Fibroblast of villous mesenchyme (primary cell): Measurements from ENCODE around the gene MATCAP1. TPM values are rescaled to one million over a fixed set of nuclear protein-coding genes. Genes with fewer than 3 reads are reported as not detected.

ENCODE experiments used
- DNase-seq: peaks from one replicate; pipeline ENCODE4 v3.0.0-alpha.2; 2010; ENCODE audit warnings: low read depth
- H3K4me3 ChIP-seq: 2 replicates; pipeline ENCODE4 v1.5.1; 2011; ENCODE audit warnings: low read depth, mild to moderate bottlenecking, low read length
- CTCF ChIP-seq: IDR thresholded peaks from 2 replicates; pipeline ENCODE4 v1.5.1; 2012; ENCODE audit warnings: low read depth, mild to moderate bottlenecking, low read length; ENCODE audit not compliant: insufficient read depth
- total RNA-seq: library from RNA; depleted of rRNA; stranded (reverse); fragments of >200 nt; gene quantifications from 2 replicates; pipeline ENCODE4 v1.2.3, GENCODE V29; 2012

MATCAP1 gene
- total RNA-seq, 1 donor, result 9.9 TPM

GRCh38 chr16:67196881-67197280, 13.1 kb upstream of the MATCAP1 start:
- DNase-seq, result no peak
- no peak overlapping the region for H3K4me3 ChIP-seq
- no peak for TF ChIP-seq CTCF

- no peak for DNase-seq
- TF ChIP-seq CTCF, result no peak
- H3K4me3 ChIP-seq, result no peak overlapping the region
These were observed 11.9 kb upstream of the MATCAP1 start for GRCh38 chr16:67195676-67196075.

- H3K4me3 ChIP-seq, result no peak overlapping the region
- TF ChIP-seq CTCF, result no peak
- no peak for DNase-seq
These were observed 10.5 kb upstream of the MATCAP1 start for GRCh38 chr16:67194260-67194659.

- DNase-seq, result no peak
- no peak for TF ChIP-seq CTCF
- peak overlapping the region; percentile 96 for H3K4me3 ChIP-seq
These were observed 9.8 kb upstream of the MATCAP1 start for GRCh38 chr16:67193536-67193935.

- TF ChIP-seq CTCF, result no peak
- peak overlapping the region; percentile 96 for H3K4me3 ChIP-seq
- DNase-seq, result no peak
These were observed 9.1 kb upstream of the MATCAP1 start for GRCh38 chr16:67192781-67193361.

GRCh38 chr16:67191995-67192681, 8.4 kb upstream of the MATCAP1 start, which contains the start of gene E2F4:
E2F4 (plus strand) TSS chr16:67192155; CDS start chr16:67192228, 73 bp downstream.
- DNase-seq, result peak; percentile 95
- no peak for TF ChIP-seq CTCF
- peak within 1 kb of the TSS; percentile 96 for H3K4me3 ChIP-seq
